ENCODE data around the gene ATAD1.
"Not testable (repeated sequence)": the region's sequence is repeated elsewhere in the genome, so short reads cannot be mapped to it uniquely, and the experiment has no call there.

ATAD1 gene

DNA sequence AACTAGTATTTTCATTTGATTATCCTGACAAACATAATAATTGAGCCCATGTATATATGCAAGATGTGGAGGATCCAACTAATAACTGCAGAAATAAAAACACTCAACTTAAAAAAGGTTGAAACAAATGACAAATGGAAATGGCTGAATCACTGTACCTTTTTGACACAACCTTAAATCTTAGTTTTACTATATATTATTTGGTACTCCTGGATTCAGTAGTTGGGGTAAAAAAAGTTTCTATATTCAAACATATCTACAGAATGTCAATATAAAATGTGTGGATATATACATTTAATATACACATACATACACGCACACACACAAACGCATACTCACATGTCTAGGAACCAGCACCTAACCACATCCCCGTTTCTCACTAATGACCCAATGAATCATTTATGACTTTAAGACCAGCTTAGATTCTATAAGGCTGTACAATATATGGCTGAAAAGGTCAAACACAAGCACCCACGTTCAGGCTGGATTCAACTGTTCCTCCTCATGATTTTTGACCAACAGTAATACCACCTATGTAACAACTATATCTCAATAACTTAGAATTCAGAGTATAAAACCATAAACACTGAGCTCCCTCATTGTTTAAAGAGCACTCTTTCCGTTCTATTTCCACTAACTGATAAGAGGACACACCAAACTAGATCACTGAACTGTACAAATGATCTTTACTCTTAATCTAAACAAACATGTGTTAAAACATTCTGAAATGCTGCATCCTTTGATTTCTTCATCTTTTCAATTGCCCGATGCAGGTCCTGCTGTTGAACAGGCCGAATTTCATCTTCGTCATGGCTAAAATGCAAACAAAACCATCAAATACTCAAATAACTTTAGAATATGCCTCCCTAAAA is 63.8 kb downstream of the ATAD1 start:
- DNase-seq (ENCODE audit: low read depth): no peak

- DNase-seq (ENCODE audit: low read depth): no peak
Measured at GRCh38 chr10:87752566-87752965, 65.5 kb downstream of the ATAD1 start.

GRCh38 chr10:87751274-87751673 is 66.8 kb downstream of the ATAD1 start:
- no peak for DNase-seq (ENCODE audit: low read depth)

- no peak for DNase-seq (ENCODE audit: low read depth)
Measured at GRCh38 chr10:87750817-87751216, 67.2 kb downstream of the ATAD1 start.

DNA sequence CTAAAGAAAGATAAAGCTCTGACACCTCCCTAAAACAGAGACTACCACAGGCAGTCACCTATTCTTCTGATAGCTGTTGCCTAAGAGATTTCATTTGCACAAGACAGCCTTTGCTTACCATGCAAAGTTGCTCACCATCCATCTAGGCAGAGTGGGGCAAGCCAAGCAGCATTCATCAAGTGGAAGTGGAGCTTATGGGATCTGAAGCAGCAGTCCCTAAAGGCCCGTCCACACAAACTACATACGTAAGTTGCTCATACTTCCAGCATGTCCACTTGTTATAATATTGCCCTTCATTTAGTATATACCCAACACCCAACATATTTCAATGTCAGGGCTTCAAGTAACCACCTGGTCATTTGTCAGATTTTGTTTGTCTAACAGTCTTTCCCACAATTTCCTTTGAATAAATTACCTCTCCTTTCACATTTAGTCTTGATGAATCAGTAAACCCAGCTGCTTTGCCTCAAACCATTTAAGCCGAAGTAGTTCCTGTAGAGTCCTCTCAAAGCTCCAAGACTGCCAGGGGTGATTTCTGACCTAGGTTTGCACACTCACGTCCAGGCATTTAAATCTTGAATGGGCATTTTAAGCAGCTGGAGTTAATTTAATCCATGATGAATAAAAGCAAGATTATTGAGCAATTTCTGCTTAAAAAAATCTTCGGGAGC is 67.9 kb downstream of the ATAD1 start:
- DNase-seq (ENCODE audit: low read depth): no peak

- not testable (repeated sequence) for DNase-seq (ENCODE audit: low read depth)
Measured at GRCh38 chr10:87748244-87748643, 69.8 kb downstream of the ATAD1 start.

- DNase-seq (ENCODE audit: low read depth): no peak
Measured at GRCh38 chr10:87746911-87747310, 71.1 kb downstream of the ATAD1 start.

GRCh38 chr10:87744606-87745005 is 73.4 kb downstream of the ATAD1 start:
- DNase-seq (ENCODE audit: low read depth): no peak

- DNase-seq (ENCODE audit: low read depth): not testable (repeated sequence)
Measured at GRCh38 chr10:87742992-87743610, 74.9 kb downstream of the ATAD1 start.

DNA sequence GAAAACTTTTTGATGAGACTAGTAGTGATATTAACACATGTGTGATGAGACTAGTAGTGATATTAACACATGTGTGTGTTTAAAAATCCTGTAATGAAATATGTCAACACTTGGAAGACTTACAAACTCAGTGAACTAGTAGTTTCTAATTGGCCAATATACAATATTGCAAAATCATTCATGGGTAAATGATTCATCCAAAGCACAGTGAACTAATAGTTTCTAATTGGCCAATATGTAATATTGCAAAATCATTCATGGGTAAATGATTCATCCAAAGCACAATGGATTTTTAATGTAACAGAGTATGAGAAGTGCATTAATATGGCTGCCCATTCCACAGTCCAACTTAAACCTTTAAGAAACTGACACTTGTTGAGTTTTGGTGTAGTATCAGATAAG is 77.8 kb downstream of the ATAD1 start:
- DNase-seq (ENCODE audit: low read depth): no peak

DNA sequence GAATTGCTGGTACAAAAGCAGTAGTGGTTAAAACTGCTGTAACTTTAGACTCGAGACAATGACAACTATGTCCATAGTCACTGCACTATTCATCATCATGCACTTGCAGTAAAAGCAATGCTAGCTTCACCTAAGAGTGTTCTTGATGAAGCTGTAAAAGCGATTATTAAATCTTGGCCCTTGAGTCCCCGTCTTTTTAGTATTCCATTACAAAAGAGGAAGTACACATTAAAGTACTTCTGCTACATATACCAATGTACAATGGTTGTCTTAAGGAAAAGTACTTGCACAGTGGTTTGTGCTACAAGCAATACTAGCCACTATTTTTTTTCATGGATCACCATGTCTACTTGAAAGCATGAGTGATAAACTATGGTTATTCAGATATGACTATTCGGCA is 78.3 kb downstream of the ATAD1 start:
- no peak for DNase-seq (ENCODE audit: low read depth)

GRCh38 chr10:87738253-87738652 is 79.8 kb downstream of the ATAD1 start:
- not testable (repeated sequence) for DNase-seq (ENCODE audit: low read depth)

DNA sequence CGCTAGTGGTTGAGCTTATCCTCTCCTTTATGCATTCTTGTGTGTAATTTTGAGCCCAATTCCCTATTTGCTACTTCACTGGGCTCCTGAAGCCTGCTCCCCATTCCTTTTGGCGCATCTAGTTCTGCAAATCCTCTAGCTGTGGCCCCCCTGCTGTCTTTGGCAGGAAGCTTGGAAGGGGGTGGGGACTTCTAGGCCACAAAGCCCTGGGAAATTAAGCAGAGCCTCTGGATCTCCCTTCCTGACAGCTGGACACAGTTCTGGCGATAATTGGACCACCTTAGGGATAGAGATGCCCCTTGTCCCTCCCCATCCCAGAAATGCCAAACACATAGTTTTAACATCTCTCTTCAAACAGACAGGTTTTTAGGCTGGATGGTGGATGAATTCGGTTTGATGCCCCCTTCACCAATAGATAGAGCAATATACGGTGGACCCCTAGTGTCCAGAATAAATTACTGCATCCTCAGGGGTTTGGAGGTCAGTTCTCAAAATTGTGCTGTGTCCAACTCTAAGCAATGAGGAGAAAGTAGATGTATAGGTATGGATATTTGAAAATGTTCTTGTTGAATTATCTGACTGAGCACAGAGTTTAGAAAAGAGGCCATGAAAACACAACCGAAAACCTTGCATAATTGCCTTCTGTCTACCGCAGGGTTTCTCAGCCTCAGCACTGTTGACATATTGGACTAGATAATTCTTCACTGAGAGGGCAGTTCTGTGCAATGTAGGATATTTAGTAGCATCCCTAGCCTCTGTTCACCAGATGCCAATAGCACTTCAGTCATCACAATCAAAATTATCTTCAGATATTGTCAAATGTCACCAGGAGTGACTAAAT is 82.8 kb downstream of the ATAD1 start:
- DNase-seq (ENCODE audit: low read depth): no peak

DNA sequence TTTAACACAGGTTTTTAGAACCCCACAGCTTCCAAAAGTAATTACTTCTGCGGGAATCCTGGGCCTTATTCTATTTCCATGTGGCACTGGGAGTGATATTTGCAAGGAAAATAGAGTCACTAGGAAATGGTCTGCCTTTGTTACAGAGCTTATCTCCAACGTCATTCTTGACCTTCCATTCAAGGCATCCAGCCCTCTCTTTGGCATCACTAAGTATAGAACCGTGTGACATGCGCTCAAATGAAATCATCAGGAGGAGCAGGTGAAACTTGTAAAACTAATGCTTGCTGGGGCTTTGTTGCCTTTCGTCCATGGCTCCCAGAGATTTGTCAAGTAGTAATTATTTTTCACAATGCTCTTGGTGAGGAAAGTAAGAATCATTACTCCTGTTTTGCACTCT is 84.9 kb downstream of the ATAD1 start:
- no peak for DNase-seq (ENCODE audit: low read depth)

DNA sequence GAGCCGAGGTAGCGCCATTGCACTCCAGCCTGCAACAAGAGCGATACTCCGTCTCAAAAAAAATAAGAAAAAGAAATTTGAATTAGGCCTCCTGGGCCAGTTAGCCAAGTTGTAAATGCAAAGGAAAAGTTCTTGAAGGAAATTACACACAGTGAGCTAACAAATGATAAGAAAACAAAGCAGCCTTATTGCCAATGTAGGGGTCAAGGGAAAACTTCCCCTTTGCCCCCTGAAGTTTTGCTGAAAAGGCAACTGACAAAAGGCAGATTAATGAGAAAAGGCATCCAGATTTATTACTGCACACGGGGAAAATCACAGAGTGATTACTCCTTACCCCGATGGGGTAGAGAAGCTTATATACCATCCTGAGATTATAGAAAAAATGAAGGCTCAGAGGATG is 88.1 kb downstream of the ATAD1 start:
- DNase-seq (ENCODE audit: low read depth): no peak

DNA sequence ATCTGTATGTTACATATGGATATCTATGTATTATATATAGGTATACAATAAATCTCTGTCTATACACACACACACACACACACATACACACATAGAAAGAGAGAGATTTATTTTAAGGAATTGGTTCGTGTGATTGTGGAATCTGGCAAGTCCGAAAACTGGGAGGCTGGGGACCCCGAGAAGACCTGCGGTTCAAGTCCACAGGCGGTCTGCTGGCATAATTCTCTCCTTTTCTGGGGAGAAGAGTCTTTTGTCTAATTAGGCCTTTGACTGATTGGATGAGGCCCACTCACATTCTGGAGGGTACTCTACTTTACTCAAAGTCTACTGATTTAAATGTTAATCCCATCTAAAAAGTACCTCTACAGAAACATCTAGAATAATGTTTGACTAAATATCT is 93.2 kb downstream of the ATAD1 start:
- DNase-seq (ENCODE audit: low read depth): no peak

DNA sequence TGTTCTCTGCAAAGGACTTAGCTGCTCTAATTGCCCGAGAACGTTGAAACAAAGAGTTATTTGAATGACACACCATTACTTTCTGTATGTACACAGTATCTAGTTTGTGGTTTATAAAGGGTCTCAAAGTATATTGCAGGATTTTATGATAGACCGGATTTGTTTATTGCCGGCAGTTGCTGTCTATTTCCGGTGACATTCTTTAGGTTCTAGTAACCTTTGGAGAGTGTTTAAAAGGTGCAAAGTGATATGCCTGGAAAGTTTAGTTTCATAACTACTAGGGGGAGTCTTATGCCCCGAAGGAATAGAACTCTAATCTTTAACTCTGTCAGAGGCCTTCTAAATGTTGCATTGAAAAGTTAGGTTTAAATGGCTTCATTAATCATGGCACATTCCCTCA is 94.5 kb downstream of the ATAD1 start:
- no peak for DNase-seq (ENCODE audit: low read depth)

DNA sequence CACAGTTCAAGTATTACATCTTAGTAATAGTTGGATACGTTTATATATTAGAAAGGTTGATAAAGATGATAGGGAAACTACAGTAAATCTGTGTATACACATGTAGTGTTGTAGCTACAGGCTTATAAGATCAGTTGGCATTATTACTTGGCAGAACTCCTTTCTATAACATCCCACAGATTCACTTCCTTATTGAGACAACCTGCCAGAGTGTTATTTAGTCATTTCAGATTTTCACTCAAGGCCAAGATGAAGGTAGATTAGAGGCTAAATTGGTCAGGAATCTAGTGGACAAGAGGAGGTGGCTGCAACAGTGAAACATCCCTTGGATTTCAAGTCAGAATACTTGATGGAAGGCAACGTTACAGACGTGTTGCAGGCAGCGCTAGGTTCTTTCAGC is 95.3 kb downstream of the ATAD1 start:
- no peak for DNase-seq (ENCODE audit: low read depth)

DNA sequence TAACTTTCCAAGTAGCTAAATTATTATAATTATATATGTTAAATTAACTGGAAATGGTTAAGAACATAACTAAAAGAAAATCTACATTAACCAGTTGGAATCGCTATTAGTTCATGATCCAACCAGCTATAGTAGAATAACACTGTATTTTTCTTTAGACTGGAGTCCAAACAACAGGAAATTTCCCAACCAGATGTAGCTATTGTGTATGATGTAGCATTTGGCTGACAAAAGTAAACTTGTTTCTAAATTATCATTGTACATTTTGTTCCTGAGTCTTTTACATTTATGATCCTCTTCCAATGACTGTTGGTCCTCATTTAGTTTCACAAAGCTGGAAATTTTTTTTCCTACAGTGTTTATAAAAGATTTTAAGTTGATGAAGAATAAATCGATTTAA is 96.2 kb downstream of the ATAD1 start:
- DNase-seq (ENCODE audit: low read depth): no peak

DNA sequence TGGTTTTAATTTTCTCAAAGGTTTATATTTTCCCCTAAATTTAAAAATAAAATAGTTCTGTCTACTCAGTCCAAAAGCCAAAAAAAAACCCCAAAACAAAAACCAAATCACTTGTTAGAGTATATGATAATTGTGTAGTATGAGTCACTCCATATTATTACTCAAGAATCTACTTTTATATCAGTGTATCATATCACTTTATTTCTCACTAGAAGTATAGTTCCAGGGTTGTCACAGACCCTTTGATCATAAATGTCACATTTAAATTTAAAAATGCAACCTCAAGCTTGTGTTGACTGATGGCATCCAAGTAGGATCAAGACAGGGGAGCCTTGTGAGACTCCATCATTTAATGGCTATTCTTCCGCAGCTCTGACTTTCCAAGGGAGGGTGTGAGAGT is 97.4 kb downstream of the ATAD1 start:
- DNase-seq (ENCODE audit: low read depth): no peak

GRCh38 chr10:87716348-87716670 is 101.7 kb downstream of the ATAD1 start:
- DNase-seq (ENCODE audit: low read depth): no peak

DNA sequence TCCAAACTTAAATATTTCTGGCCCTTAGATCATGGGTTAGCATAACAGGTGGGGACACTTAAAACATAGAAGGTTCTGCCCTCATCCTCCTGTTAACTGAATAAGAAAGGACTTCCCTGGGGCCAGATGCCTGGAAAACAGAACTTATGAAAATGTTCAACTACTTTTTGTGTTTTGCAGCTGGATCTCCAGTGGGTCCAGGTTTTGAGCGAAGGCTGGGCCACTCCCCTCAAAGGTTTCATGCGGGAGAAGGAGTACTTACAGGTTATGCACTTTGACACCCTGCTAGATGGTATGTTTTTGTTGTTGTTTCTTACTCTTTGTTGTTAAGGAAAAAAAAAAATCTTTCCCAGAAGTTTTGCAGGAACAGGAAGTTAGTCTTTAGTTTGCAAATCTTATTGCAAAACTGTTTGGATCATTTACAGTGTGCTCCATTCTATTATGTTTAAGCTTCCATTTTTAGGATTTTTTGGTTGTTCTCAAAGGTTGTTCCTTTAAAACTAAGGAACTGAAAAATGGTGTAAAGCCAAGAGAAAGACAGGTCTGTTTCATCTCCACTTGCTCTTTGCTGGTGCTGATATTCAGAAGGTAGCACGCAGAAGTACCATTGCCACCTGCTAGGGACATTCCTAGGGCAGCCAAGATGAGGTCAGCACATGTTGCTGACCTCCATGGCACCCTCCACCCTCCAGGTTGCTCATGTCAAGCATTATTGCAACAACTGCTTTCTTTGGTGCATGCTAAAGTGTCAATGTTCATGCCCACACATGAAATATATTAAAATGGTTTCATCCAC is 102.3 kb downstream of the ATAD1 start:
- no peak for DNase-seq (ENCODE audit: low read depth)

Measured in non-pigmented ciliary epithelial cell (primary cell).